Keratinocyte (primary cell): ENCODE measurements around the gene TBC1D14. TPM values are rescaled to one million over a fixed set of nuclear protein-coding genes. Genes with fewer than 3 reads are reported as not detected.
A peak's percentile ranks its signal among the peaks of the same experiment; 100 is the strongest.

Experiments used
- DNase-seq: peaks from one replicate; pipeline ENCODE4 v3.0.0-alpha.2; 2011; ENCODE audit warnings: low read depth, missing footprints, low spot score
- FAIRE-seq: peaks from 2 replicates; lab custom pipeline; 2011; peaks lifted over from hg19 to GRCh38; lab: Jason Lieb, UNC
- H2AFZ ChIP-seq: 2 replicates; pipeline ENCODE4 v1.6.0; 2012; ENCODE audit warnings: low read length, control low read depth, inconsistent platforms; ENCODE audit not compliant: control insufficient read depth
- H3K27ac ChIP-seq: 2 replicates; pipeline ENCODE4 v1.5.1; 2011; ENCODE audit warnings: low read length; ENCODE audit not compliant: control insufficient read depth, insufficient read depth
- H3K27me3 ChIP-seq: 3 replicates; pipeline ENCODE4 v1.6.0; 2011; ENCODE audit warnings: low read length; ENCODE audit not compliant: control insufficient read depth, insufficient read depth; ENCODE audit errors: extremely low read depth
- H3K36me3 ChIP-seq, 2 experiments: 2 replicates in 1 of 2; 3 replicates in 1 of 2; pipeline ENCODE4 v1.5.1; 2011; ENCODE audit warnings: low read length in 2 of 2, mild to moderate bottlenecking in 1 of 2; ENCODE audit not compliant: control insufficient read depth in 2 of 2, insufficient read depth in 2 of 2; ENCODE audit errors: extremely low read depth in 1 of 2
- H3K4me1 ChIP-seq: 3 replicates; pipeline ENCODE4 v1.5.1; 2011; ENCODE audit warnings: low read length; ENCODE audit not compliant: control insufficient read depth, insufficient read depth; ENCODE audit errors: extremely low read depth
- H3K4me2 ChIP-seq: 3 replicates; pipeline ENCODE4 v1.6.0; 2011; ENCODE audit warnings: low read depth, low read length; ENCODE audit not compliant: control insufficient read depth, insufficient read depth; ENCODE audit errors: extremely low read depth
- H3K4me3 ChIP-seq, 3 experiments: fragments of 200-600 bp in 1 of 3; sonication (generic) in 1 of 3; 2 replicates in 2 of 3; 3 replicates in 1 of 3; pipeline ENCODE4 v1.5.1; 2011 to 2016; ENCODE audit warnings: low read length in 3 of 3, mild to moderate bottlenecking in 3 of 3, control low read depth in 2 of 3, inconsistent platforms in 1 of 3, low read depth in 1 of 3, mixed read lengths in 1 of 3, mixed run types in 1 of 3, moderate library complexity in 1 of 3; ENCODE audit not compliant: control insufficient read depth in 2 of 3, insufficient read depth in 2 of 3; ENCODE audit errors: extremely low read depth in 1 of 3
- H3K79me2 ChIP-seq: 2 replicates; pipeline ENCODE4 v1.6.0; 2012; ENCODE audit warnings: low read length; ENCODE audit not compliant: control insufficient read depth, insufficient read depth
- H3K9ac ChIP-seq: 3 replicates; pipeline ENCODE4 v1.6.0; 2011; ENCODE audit warnings: low read length; ENCODE audit not compliant: control insufficient read depth, insufficient read depth; ENCODE audit errors: extremely low read depth
- H3K9me1 ChIP-seq: 3 replicates; pipeline ENCODE4 v1.6.0; 2011; ENCODE audit warnings: low read length; ENCODE audit not compliant: control insufficient read depth, insufficient read depth; ENCODE audit errors: extremely low read depth
- H3K9me3 ChIP-seq: 2 replicates; pipeline ENCODE4 v1.5.1; 2012; ENCODE audit warnings: low read depth, low read length; ENCODE audit not compliant: control insufficient read depth
- H4K20me1 ChIP-seq: 3 replicates; pipeline ENCODE4 v1.6.0; 2011; ENCODE audit warnings: low read length; ENCODE audit not compliant: control insufficient read depth, insufficient read depth; ENCODE audit errors: extremely low read depth
- CTCF ChIP-seq, 3 experiments: IDR thresholded peaks in 1 of 3; conservative IDR thresholded peaks in 1 of 3; optimal IDR thresholded peaks in 1 of 3; 2 replicates in 2 of 3; 3 replicates in 1 of 3; pipeline versions ENCODE3 to v1.5.1; 2011; ENCODE audit warnings: low read length in 3 of 3, mild to moderate bottlenecking in 3 of 3, moderate library complexity in 2 of 3, control low read depth in 1 of 3, inconsistent platforms in 1 of 3; ENCODE audit not compliant: insufficient read depth in 2 of 3; ENCODE audit errors: extremely low read depth in 1 of 3
- EZH2 ChIP-seq: IDR thresholded peaks from one replicate; pipeline ENCODE4 v1.6.1; 2012; ENCODE audit warnings: inconsistent platforms, mild to moderate bottlenecking, low read length, moderate library complexity
- dilution Hi-C: fragments of 300-500 bp; cut with MboI; formaldehyde crosslinking; loops from one replicate; pipeline ENCODE4 v1.7.0; 2020; ENCODE audit warnings: low sequenced_read_pairs; ENCODE audit not compliant: extremely low pct_ligation_motif_present
- polyA plus RNA-seq, 5 experiments: library from polyadenylated mRNA; depleted of rRNA in 3 of 5; stranded (reverse) in 3 of 5; stranded (forward) in 1 of 5; unstranded in 1 of 5; fragments of >200 nt; gene quantifications; 1 replicate in 1 of 5; 2 replicates in 3 of 5; 3 replicates in 1 of 5; pipeline versions ENCODE4 v1.2.1 to v1.2.3, GENCODE V29; 2011 to 2012; ENCODE audit warnings: missing spikeins in 2 of 5, low read depth in 1 of 5, low replicate concordance in 1 of 5

Gene TBC1D14
- polyA plus RNA-seq, 1 donor (not counting 4 experiments of a cell fraction or from before 2014, with no cell fraction given): 55.1 TPM

DNA sequence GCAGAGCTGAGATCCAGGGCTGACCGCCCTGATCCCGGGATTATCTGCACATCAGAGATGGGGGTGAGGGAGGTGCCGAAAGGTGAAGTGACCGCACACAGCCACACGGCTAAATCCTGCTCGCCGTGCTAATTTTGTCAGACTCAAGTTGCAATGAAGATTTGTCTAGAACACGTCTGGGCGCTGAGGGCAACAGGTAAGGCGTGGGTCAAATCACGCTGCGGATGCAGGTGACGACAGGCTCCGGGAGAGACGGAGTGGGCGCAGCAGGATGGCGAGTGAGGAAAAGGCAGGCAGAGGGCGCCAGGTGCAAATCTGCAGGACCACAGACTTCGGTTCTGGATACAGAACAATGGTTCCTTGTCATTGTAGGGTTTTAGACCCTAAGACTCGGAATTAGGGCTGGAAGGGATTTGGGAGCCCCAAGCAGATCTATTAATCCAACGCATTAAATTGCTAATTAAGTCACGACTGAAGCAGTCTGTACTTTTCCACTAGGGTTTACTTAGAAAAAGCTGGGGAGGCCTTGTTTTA lies 1.9 kb upstream of the TBC1D14 start:
- TF ChIP-seq CTCF (optimal IDR thresholded peaks at IDR 0.05 in 1 of 3, IDR thresholded peaks at IDR 0.05 in 1 of 3, conservative IDR thresholded peaks at IDR 0.05 in 1 of 3; ENCODE audit: extremely low read depth in 1 of 3, insufficient read depth in 2 of 3, low read length in 3 of 3) (peak in 2 of 3 experiments; percentile 52 to 56), EZH2 (no peak)
- H3K9me3 ChIP-seq: no peaks in the 10 kb centered on the region
- dilution Hi-C loops: no loop called here

DNA sequence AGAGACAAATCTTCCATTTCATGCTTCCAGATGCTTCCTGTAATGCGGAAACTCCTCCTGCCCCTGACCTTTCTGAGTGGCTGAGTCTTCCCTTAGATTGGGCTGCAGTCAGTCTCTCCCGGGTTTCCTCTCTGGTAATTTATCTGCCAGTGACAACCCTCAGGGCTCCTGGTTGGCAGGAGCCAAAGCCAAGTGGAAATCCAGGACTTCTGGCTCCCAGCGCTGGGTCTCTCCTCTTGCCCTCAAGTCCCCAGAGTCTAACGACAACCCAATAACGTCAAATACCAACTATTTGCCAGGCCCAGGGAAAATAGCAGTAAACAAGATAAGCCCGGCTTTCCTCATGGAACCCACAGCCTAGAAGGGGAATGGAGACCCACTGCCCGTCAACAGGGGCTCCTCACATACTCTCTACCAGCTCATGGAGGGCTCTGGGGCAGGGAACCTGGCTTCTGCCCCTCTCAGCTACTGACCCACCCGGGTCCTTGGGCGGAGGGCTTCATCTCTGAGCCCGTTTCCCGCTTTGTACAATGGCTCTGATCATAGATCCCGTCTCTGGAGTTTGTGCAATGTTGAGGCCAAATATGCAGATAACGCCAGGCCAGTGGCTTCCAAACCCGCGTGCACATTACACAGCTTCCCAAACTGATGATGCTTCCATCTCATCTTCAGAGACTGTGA lies 1.1 kb upstream of the TBC1D14 start:
- Histone ChIP-seq H3K9ac (peak overlapping the region; percentile 83), H3K9me3 (no peaks in the 10 kb centered on the region), H3K36me3 (no peaks in the 10 kb centered on the region), H3K4me3 (peak overlapping the region; percentile 58 to 78 (median 64)), H3K4me1 (peaks cover 15% of the 10 kb centered on the region), H3K27me3 (peaks cover 8% of the 10 kb centered on the region), H3K4me2 (peak overlapping the region; percentile 76), H3K79me2 (no peaks in the 10 kb centered on the region), H2AFZ (peak overlapping the region; percentile 14), H3K9me1 (no peaks in the 10 kb centered on the region), H4K20me1 (no peaks in the 10 kb centered on the region), H3K27ac (peak overlapping the region; percentile 71)
- TF ChIP-seq CTCF (optimal IDR thresholded peaks at IDR 0.05 in 1 of 3, IDR thresholded peaks at IDR 0.05 in 1 of 3, conservative IDR thresholded peaks at IDR 0.05 in 1 of 3; ENCODE audit: extremely low read depth in 1 of 3, insufficient read depth in 2 of 3, low read length in 3 of 3) (no peak), EZH2 (no peak)
- dilution Hi-C loops: no loop called here
- FAIRE-seq (no peak), DNase-seq (no peak)

More for the DNA sequence above, 1.9 kb upstream of the TBC1D14 start:
- no peak overlapping the region for H3K27ac ChIP-seq
- no peak overlapping the region for H3K4me2 ChIP-seq
- H3K4me3 ChIP-seq: no peak overlapping the region
- H3K79me2 ChIP-seq: no peaks in the 10 kb centered on the region
- no peaks in the 10 kb centered on the region for H4K20me1 ChIP-seq
- H3K36me3 ChIP-seq: no peaks in the 10 kb centered on the region
- no peak for FAIRE-seq
- peak; percentile 13 for DNase-seq
- peaks cover 8% of the 10 kb centered on the region for H3K27me3 ChIP-seq
- peaks cover 15% of the 10 kb centered on the region for H3K4me1 ChIP-seq
- no peaks in the 10 kb centered on the region for H3K9me1 ChIP-seq
- H2AFZ ChIP-seq: no peak overlapping the region
- H3K9ac ChIP-seq: no peak overlapping the region
